CD4-positive, alpha-beta T cell (primary cell): ENCODE data around the gene ALK. TPM values are rescaled to one million over a fixed set of nuclear protein-coding genes. Genes with fewer than 3 reads are reported as not detected.

ENCODE experiments used
- ATAC-seq: fragments of 200-7000 bp; cut with Tn5 transposase; one replicate; pipeline ENCODE4 v1.10.0; 2022; ENCODE audit warnings: mild to moderate bottlenecking; ENCODE audit not compliant: poor library complexity
- CTCF ChIA-PET: fragments of 350-600 bp; sonication (Branson Sonifier 250); formaldehyde crosslinking; loops from one replicate; lab custom pipeline; 2021; ENCODE audit warnings: antibody characterized with exemption, inconsistent platforms; lab: Charles Lee
- POLR2A ChIA-PET: fragments of 350-600 bp; sonication (Branson Sonifier 250); formaldehyde crosslinking; loops from one replicate; lab custom pipeline; 2021; ENCODE audit warnings: antibody characterized with exemption, inconsistent platforms; lab: Charles Lee
- DNase-seq, 14 experiments: peaks; one replicate each; pipeline ENCODE4 v3.0.0-alpha.2; 2013 to 2020; ENCODE audit warnings: mixed read lengths in 2 of 14
- H3K27ac ChIP-seq, 2 donors: one replicate each; pipeline versions ENCODE4 v1.5.1 to v1.7.0; 2013; ENCODE audit warnings: low read length in 2 of 2, low read depth in 1 of 2, mild to moderate bottlenecking in 1 of 2
- H3K27me3 ChIP-seq, 2 experiments: 1 replicate in 1 of 2; 2 replicates in 1 of 2; pipeline versions ENCODE4 v1.6.1 to v1.7.0; 2013; ENCODE audit warnings: low read length in 2 of 2, control low read depth in 1 of 2, mild to moderate bottlenecking in 1 of 2, moderate library complexity in 1 of 2; ENCODE audit not compliant: insufficient read depth in 2 of 2, control insufficient read depth in 1 of 2
- H3K36me3 ChIP-seq: one replicate; pipeline ENCODE4 v1.6.1; 2013; ENCODE audit warnings: low read length, control low read depth; ENCODE audit not compliant: insufficient read depth
- H3K4me1 ChIP-seq: one replicate; pipeline ENCODE4 v1.6.1; 2013; ENCODE audit warnings: low read length, control low read depth; ENCODE audit not compliant: insufficient read depth
- H3K4me3 ChIP-seq: one replicate; pipeline ENCODE4 v1.5.1; 2013; ENCODE audit warnings: mild to moderate bottlenecking, low read length, moderate library complexity
- H3K9me3 ChIP-seq, 2 experiments: 1 replicate in 1 of 2; 2 replicates in 1 of 2; pipeline versions ENCODE4 v1.6.1 to v1.7.0; 2013; ENCODE audit warnings: low read length in 2 of 2, mild to moderate bottlenecking in 2 of 2, control low read depth in 1 of 2, moderate library complexity in 1 of 2; ENCODE audit not compliant: control insufficient read depth in 1 of 2, insufficient read depth in 1 of 2
- H3K27ac Mint-ChIP-seq: one replicate; pipeline ENCODE4 v1.8.0; 2020; ENCODE audit warnings: mixed read lengths
- H3K27me3 Mint-ChIP-seq: one replicate; pipeline ENCODE4 v1.8.0; 2021; ENCODE audit warnings: mixed read lengths
- H3K36me3 Mint-ChIP-seq: one replicate; pipeline ENCODE4 v1.8.0; 2021; ENCODE audit warnings: low read depth, mixed read lengths
- H3K4me1 Mint-ChIP-seq: one replicate; pipeline ENCODE4 v1.8.0; 2021; ENCODE audit warnings: low read depth, mixed read lengths
- H3K4me3 Mint-ChIP-seq: one replicate; pipeline ENCODE4 v1.8.0; 2020; ENCODE audit warnings: mild to moderate bottlenecking, mixed read lengths
- H3K9me3 Mint-ChIP-seq: one replicate; pipeline ENCODE4 v1.8.0; 2020; ENCODE audit warnings: mixed read lengths
- CTCF ChIP-seq: fragments of 200-600 bp; IDR thresholded peaks from one replicate; pipeline ENCODE4 v1.8.0; 2022; ENCODE audit warnings: antibody characterized with exemption, mild to moderate bottlenecking
- intact Hi-C, 2 experiments: fragments of 100-400 bp; cut with DNase I in 1 of 2; cut with micrococcal nuclease in 1 of 2; formaldehyde crosslinking; loops; one replicate each; pipeline versions ENCODE4 v1.15.1 to v1.9.0; 2023 to 2025; cut with DNase I, micrococcal nuclease
- total RNA-seq, 174 experiments: library from RNA in 2 of 174; stranded (reverse) in 2 of 174; gene quantifications; one replicate each; pipeline ENCODE4 v1.2.3 and lab custom pipeline; 2021 to 2026

ALK gene
- total RNA-seq, 2 experiments from 2014 or later: not detected

- no peaks in the 10 kb centered on the region for H3K9me3 ChIP-seq
- peaks cover 2 to 4% of the 10 kb centered on the region in 2 experiments for H3K27me3 ChIP-seq
- no peak for DNase-seq
- H3K9me3 Mint-ChIP-seq: no peaks in the 10 kb centered on the region
- no peak for TF ChIP-seq CTCF
- CTCF ChIA-PET: no interaction called here
- no peak overlapping the region for H3K4me3 ChIP-seq
- ATAC-seq: no peak
- no peaks in the 10 kb centered on the region for H3K36me3 Mint-ChIP-seq
- POLR2A ChIA-PET: no interaction called here
- H3K4me3 Mint-ChIP-seq: no peak overlapping the region
- intact Hi-C loops: no loop called here
- H3K36me3 ChIP-seq: no peaks in the 10 kb centered on the region
- H3K27ac ChIP-seq: no peak overlapping the region
- H3K27me3 Mint-ChIP-seq: peaks cover 25% of the 10 kb centered on the region
- no peaks in the 10 kb centered on the region for H3K4me1 ChIP-seq
- H3K4me1 Mint-ChIP-seq: no peaks in the 10 kb centered on the region
- H3K27ac Mint-ChIP-seq: no peak overlapping the region
Measured at GRCh38 chr2:29865512-29865911, 55.9 kb downstream of the ALK start.

GRCh38 chr2:29864988-29865387, 56.4 kb downstream of the ALK start:
- H3K27ac ChIP-seq: no peak overlapping the region
- ChIA-PET POLR2A (no interaction called here), CTCF (no interaction called here)
- peaks cover 2 to 4% of the 10 kb centered on the region in 2 experiments for H3K27me3 ChIP-seq
- no peak overlapping the region for H3K4me3 ChIP-seq
- intact Hi-C loops: no loop called here
- no peak for TF ChIP-seq CTCF
- ATAC-seq (no peak), DNase-seq (no peak)
- H3K4me1 ChIP-seq: no peaks in the 10 kb centered on the region
- H3K27me3 Mint-ChIP-seq: peaks cover 30% of the 10 kb centered on the region
- H3K9me3 Mint-ChIP-seq: no peaks in the 10 kb centered on the region
- no peaks in the 10 kb centered on the region for H3K4me1 Mint-ChIP-seq
- H3K4me3 Mint-ChIP-seq: no peak overlapping the region
- no peak overlapping the region for H3K27ac Mint-ChIP-seq
- no peaks in the 10 kb centered on the region for H3K36me3 Mint-ChIP-seq
- H3K36me3 ChIP-seq: no peaks in the 10 kb centered on the region
- H3K9me3 ChIP-seq: no peaks in the 10 kb centered on the region

GRCh38 chr2:29855924-29856639, 65.3 kb downstream of the ALK start:
- ATAC-seq: no peak
- Mint-ChIP-seq H3K4me3 (no peak overlapping the region), H3K9me3 (no peaks in the 10 kb centered on the region), H3K27ac (no peak overlapping the region), H3K36me3 (no peaks in the 10 kb centered on the region), H3K27me3 (peaks cover 58% of the 10 kb centered on the region), H3K4me1 (no peaks in the 10 kb centered on the region)
- no peak for TF ChIP-seq CTCF
- ChIA-PET POLR2A (no interaction called here), CTCF (no interaction called here)
- Histone ChIP-seq H3K4me1 (no peaks in the 10 kb centered on the region), H3K27me3 (peaks cover 12 to 13% of the 10 kb centered on the region in 2 experiments), H3K9me3 (no peaks in the 10 kb centered on the region), H3K4me3 (no peak overlapping the region), H3K27ac (no peak overlapping the region), H3K36me3 (no peaks in the 10 kb centered on the region)
- intact Hi-C loops: no loop called here
- DNase-seq: no peak
